ENCODE results near the gene FAM90A1.
"Not testable (repeated sequence)": the region's sequence is repeated elsewhere in the genome, so short reads cannot be mapped to it uniquely, and the experiment has no call there.

The FAM90A1 gene

GRCh38 chr12:8233300-8233855 lies 6.0 kb upstream of the FAM90A1 start:
- DNase-seq (ENCODE audit: low read depth) = not testable (repeated sequence)

GRCh38 chr12:8231666-8232608 lies 4.5 kb upstream of the FAM90A1 start:
- DNase-seq (ENCODE audit: low read depth) = peak; percentile 57

- not testable (repeated sequence) for DNase-seq (ENCODE audit: low read depth)
Measured at GRCh38 chr12:8231049-8231448, 3.6 kb upstream of the FAM90A1 start.

- not testable (repeated sequence) for DNase-seq (ENCODE audit: low read depth)
Measured at GRCh38 chr12:8229486-8229885, 2.1 kb upstream of the FAM90A1 start.

- not testable (repeated sequence) for DNase-seq (ENCODE audit: low read depth)
Measured at GRCh38 chr12:8228607-8229006, 1.2 kb upstream of the FAM90A1 start.

GRCh38 chr12:8227732-8228077 lies 287 bp upstream of the FAM90A1 start:
- DNase-seq (ENCODE audit: low read depth) = not testable (repeated sequence)

- DNase-seq (ENCODE audit: low read depth) = no peak
Measured at GRCh38 chr12:8226355-8226754, 1.1 kb downstream of the FAM90A1 start.

- DNase-seq (ENCODE audit: low read depth) = not testable (repeated sequence)
Measured at GRCh38 chr12:8224782-8225181, 2.6 kb downstream of the FAM90A1 start.

- not testable (repeated sequence) for DNase-seq (ENCODE audit: low read depth)
Measured at GRCh38 chr12:8223646-8224045, 3.8 kb downstream of the FAM90A1 start.

- not testable (repeated sequence) for DNase-seq (ENCODE audit: low read depth)
Measured at GRCh38 chr12:8222303-8222702, 5.1 kb downstream of the FAM90A1 start.

GRCh38 chr12:8221844-8222243 lies 5.6 kb downstream of the FAM90A1 start:
- not testable (repeated sequence) for DNase-seq (ENCODE audit: low read depth)

GRCh38 chr12:8221375-8221774 lies 6.0 kb downstream of the FAM90A1 start:
- DNase-seq (ENCODE audit: low read depth) = not testable (repeated sequence)

- DNase-seq (ENCODE audit: low read depth) = not testable (repeated sequence)
Measured at GRCh38 chr12:8218711-8219382, 8.6 kb downstream of the FAM90A1 start.

- not testable (repeated sequence) for DNase-seq (ENCODE audit: low read depth)
Measured at GRCh38 chr12:8197685-8198308, 29.6 kb downstream of the FAM90A1 start.

- not testable (repeated sequence) for DNase-seq (ENCODE audit: low read depth)
Measured at GRCh38 chr12:8188088-8188487, 39.3 kb downstream of the FAM90A1 start.

GRCh38 chr12:8184206-8184605 lies 43.2 kb downstream of the FAM90A1 start:
- not testable (repeated sequence) for DNase-seq (ENCODE audit: low read depth)

- DNase-seq (ENCODE audit: low read depth) = not testable (repeated sequence)
Measured at GRCh38 chr12:8183346-8183745, 44.1 kb downstream of the FAM90A1 start.

- not testable (repeated sequence) for DNase-seq (ENCODE audit: low read depth)
Measured at GRCh38 chr12:8182923-8183322, 44.5 kb downstream of the FAM90A1 start.

GRCh38 chr12:8181271-8181670 lies 46.1 kb downstream of the FAM90A1 start:
- not testable (repeated sequence) for DNase-seq (ENCODE audit: low read depth)

GRCh38 chr12:8179989-8180585 lies 47.3 kb downstream of the FAM90A1 start:
- DNase-seq (ENCODE audit: low read depth) = peak; percentile 71

GRCh38 chr12:8172911-8173310 lies 54.5 kb downstream of the FAM90A1 start:
- not testable (repeated sequence) for DNase-seq (ENCODE audit: low read depth)
